WERI-Rb-1 (cell line): ENCODE results near the gene HLA-DRB1.

Experiments used
- DNase-seq: peaks from one replicate; pipeline ENCODE4 v3.0.0-alpha.2; 2020
- H3K27ac ChIP-seq: fragments of 250-450 bp; sonication (Bioruptor Pico); 2 replicates; pipeline ENCODE4 v1.5.1; 2020; ENCODE audit warnings: mild to moderate bottlenecking, moderate library complexity
- H3K27me3 ChIP-seq: fragments of 250-450 bp; sonication (Bioruptor Pico); 2 replicates; pipeline ENCODE4 v1.5.1; 2021; ENCODE audit warnings: mild to moderate bottlenecking, low read depth, moderate library complexity; ENCODE audit not compliant: insufficient read depth, severe bottlenecking
- H3K36me3 ChIP-seq: fragments of 250-450 bp; sonication (Bioruptor Pico); 2 replicates; pipeline ENCODE4 v1.5.1; 2020; ENCODE audit warnings: mild to moderate bottlenecking, moderate library complexity
- H3K4me3 ChIP-seq: 2 replicates; pipeline ENCODE4 v1.5.1; 2011; ENCODE audit warnings: low read depth, mild to moderate bottlenecking, control low read depth, low read length
- H3K9me3 ChIP-seq: fragments of 250-450 bp; sonication (Bioruptor Pico); 2 replicates; pipeline ENCODE4 v1.5.1; 2021; ENCODE audit warnings: mild to moderate bottlenecking, moderate library complexity; ENCODE audit not compliant: severe bottlenecking
- TF ChIP-seq, protein P1 (sequence below): IDR thresholded peaks from 2 replicates; pipeline ENCODE4 v1.5.1; 2011; ENCODE audit warnings: low read depth, mild to moderate bottlenecking, control low read depth, inconsistent platforms, low read length

Gene HLA-DRB1

DNA sequence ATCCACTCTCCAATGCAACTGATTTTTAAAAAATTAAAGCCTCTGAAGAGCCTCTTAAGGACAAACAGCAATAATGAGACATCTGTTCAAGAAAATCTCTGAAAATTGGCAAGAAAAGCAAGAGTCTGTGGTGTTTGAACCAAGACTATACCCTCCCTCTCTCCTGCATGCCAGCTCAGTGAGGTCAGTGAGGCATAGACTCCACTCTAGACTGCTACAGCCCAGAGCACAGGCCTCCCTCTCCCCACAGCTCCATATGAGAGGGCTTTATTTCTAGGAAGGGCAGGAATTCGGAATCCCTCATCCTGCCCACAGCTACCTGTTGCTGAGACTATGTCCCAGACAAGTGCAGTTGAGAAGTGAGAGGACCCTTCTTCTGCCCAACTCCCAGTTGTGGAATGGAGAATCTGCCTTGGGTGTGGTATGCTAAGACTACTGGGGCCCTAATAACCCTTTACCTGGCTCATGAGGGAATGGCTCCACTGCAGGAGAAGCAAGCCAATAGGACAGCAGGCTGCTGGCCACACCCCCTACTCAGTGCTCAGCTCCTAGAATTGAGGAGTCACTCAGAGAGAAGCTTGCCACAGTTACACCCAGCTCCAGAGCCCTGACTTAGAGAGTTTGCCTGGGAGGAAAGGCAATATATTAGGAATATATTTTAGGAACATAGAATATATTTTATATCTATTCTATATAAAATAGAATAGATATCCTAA lies 24.9 kb upstream of the HLA-DRB1 start:
- TF ChIP-seq, protein P1, sequence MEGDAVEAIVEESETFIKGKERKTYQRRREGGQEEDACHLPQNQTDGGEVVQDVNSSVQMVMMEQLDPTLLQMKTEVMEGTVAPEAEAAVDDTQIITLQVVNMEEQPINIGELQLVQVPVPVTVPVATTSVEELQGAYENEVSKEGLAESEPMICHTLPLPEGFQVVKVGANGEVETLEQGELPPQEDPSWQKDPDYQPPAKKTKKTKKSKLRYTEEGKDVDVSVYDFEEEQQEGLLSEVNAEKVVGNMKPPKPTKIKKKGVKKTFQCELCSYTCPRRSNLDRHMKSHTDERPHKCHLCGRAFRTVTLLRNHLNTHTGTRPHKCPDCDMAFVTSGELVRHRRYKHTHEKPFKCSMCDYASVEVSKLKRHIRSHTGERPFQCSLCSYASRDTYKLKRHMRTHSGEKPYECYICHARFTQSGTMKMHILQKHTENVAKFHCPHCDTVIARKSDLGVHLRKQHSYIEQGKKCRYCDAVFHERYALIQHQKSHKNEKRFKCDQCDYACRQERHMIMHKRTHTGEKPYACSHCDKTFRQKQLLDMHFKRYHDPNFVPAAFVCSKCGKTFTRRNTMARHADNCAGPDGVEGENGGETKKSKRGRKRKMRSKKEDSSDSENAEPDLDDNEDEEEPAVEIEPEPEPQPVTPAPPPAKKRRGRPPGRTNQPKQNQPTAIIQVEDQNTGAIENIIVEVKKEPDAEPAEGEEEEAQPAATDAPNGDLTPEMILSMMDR: no peak
- Histone ChIP-seq H3K9me3 (peaks cover 16% of the 10 kb centered on the region), H3K36me3 (no peaks in the 10 kb centered on the region), H3K27ac (no peak overlapping the region), H3K4me3 (no peak overlapping the region), H3K27me3 (peaks cover 45% of the 10 kb centered on the region)
- DNase-seq: no peak

- no peak for DNase-seq
- H3K27me3 ChIP-seq: peaks cover 46% of the 10 kb centered on the region
- H3K27ac ChIP-seq: no peak overlapping the region
- H3K36me3 ChIP-seq: no peaks in the 10 kb centered on the region
- TF ChIP-seq, protein P1: no peak
- no peak overlapping the region for H3K4me3 ChIP-seq
- H3K9me3 ChIP-seq: peaks cover 15% of the 10 kb centered on the region
These were observed 23.8 kb upstream of the HLA-DRB1 start for GRCh38 chr6:32613475-32613874.

- no peak overlapping the region for H3K4me3 ChIP-seq
- H3K27ac ChIP-seq: no peak overlapping the region
- peaks cover 48% of the 10 kb centered on the region for H3K27me3 ChIP-seq
- TF ChIP-seq, protein P1: no peak
- no peaks in the 10 kb centered on the region for H3K9me3 ChIP-seq
- no peaks in the 10 kb centered on the region for H3K36me3 ChIP-seq
- DNase-seq: no peak
These were observed 21.1 kb upstream of the HLA-DRB1 start for GRCh38 chr6:32610682-32611296.

- H3K27me3 ChIP-seq: peaks cover 44% of the 10 kb centered on the region
- TF ChIP-seq, protein P1: no peak
- no peak overlapping the region for H3K4me3 ChIP-seq
- H3K9me3 ChIP-seq: no peaks in the 10 kb centered on the region
- DNase-seq: peak; percentile 89
- H3K36me3 ChIP-seq: no peaks in the 10 kb centered on the region
- no peak overlapping the region for H3K27ac ChIP-seq
These were observed 20.3 kb upstream of the HLA-DRB1 start for GRCh38 chr6:32609731-32610640.

DNA sequence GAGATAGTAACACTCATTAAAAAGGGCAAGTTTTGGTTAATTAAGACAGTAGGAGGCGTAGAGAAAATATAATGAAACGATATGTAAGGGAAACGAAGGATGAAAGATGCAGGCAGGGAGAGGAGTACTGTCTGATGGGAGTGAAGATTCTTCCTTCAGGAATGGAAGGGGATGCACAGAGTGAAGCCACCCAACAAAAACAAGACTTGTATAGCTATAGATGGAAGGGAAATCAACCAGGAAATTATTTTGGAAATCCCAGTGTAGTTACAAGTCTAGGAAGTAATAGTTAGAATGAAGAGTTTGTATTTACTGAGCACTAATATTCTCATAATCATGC lies 19.7 kb upstream of the HLA-DRB1 start:
- no peak overlapping the region for H3K4me3 ChIP-seq
- DNase-seq: no peak
- H3K27ac ChIP-seq: no peak overlapping the region
- no peaks in the 10 kb centered on the region for H3K36me3 ChIP-seq
- TF ChIP-seq, protein P1: no peak
- no peaks in the 10 kb centered on the region for H3K9me3 ChIP-seq
- H3K27me3 ChIP-seq: peaks cover 44% of the 10 kb centered on the region
